K562 (cell line): ENCODE measurements around the gene OLFML3.

Source experiments
- ARNT ChIP-seq, 2 experiments: fragments of 450-650 bp; IDR thresholded peaks; 2 replicates each; pipeline ENCODE4 v1.6.1; 2016; ENCODE audit warnings: mild to moderate bottlenecking in 1 of 2
- CTCF ChIP-seq, 3 experiments: IDR thresholded peaks in 2 of 3; conservative IDR thresholded peaks in 1 of 3; 2 replicates each; pipeline ENCODE4 v1.5.1; 2011 to 2012; ENCODE audit warnings: low read length in 3 of 3, mild to moderate bottlenecking in 3 of 3, control low read depth in 2 of 3, improper control_type of control experiment in 1 of 3, inconsistent platforms in 1 of 3, low read depth in 1 of 3, mixed read lengths in 1 of 3, moderate library complexity in 1 of 3; ENCODE audit not compliant: insufficient read depth in 2 of 3
- EP300 ChIP-seq: IDR thresholded peaks from 2 replicates; pipeline ENCODE4 v1.6.1; 2012; ENCODE audit warnings: low read length, improper control_type of control experiment
- KDM5B ChIP-seq: fragments of 200-600 bp; sonication (generic); IDR thresholded peaks from 2 replicates; pipeline ENCODE4 v1.6.1; 2012; ENCODE audit warnings: low read depth, mild to moderate bottlenecking, moderate library complexity, low read length, control low read depth, inconsistent platforms; ENCODE audit not compliant: insufficient replicate concordance
- KHSRP ChIP-seq: fragments of 450-650 bp; IDR thresholded peaks from 2 replicates; pipeline ENCODE4 v1.6.1; 2017
- POLR2AphosphoS5 ChIP-seq: IDR thresholded peaks from 2 replicates; pipeline ENCODE4 v1.6.1; 2011; ENCODE audit warnings: mild to moderate bottlenecking, low read depth, low read length, moderate library complexity; ENCODE audit not compliant: control insufficient read depth, insufficient read depth
- RCOR1 ChIP-seq, 2 experiments: IDR thresholded peaks; 2 replicates each; pipeline ENCODE4 v1.6.1; 2012; ENCODE audit warnings: low read depth in 2 of 2, low read length in 2 of 2, borderline replicate concordance in 1 of 2, improper control_type of control experiment in 1 of 2
- REST ChIP-seq, 2 experiments: fragments of 450-650 bp; formaldehyde crosslinking in 1 of 2; IDR thresholded peaks; 2 replicates each; pipeline versions ENCODE4 v1.4.0 to v1.6.1; 2014 to 2020; ENCODE audit warnings: mild to moderate bottlenecking in 2 of 2, borderline replicate concordance in 1 of 2, low read depth in 1 of 2
- TARDBP ChIP-seq: fragments of 450-650 bp; IDR thresholded peaks from 2 replicates; pipeline ENCODE4 v1.6.1; 2016
- ZNF778 ChIP-seq: fragments of 450-650 bp; formaldehyde crosslinking; IDR thresholded peaks from 2 replicates; pipeline ENCODE4 v1.4.0; 2020; ENCODE audit warnings: mild to moderate bottlenecking, moderate library complexity
- ZNF780A ChIP-seq: fragments of 250-450 bp; sonication (Bioruptor Pico); IDR thresholded peaks from 2 replicates; pipeline ENCODE4 v1.5.0; 2021; ENCODE audit warnings: mild to moderate bottlenecking

GRCh38 chr1:114009393-114009792, 30.1 kb downstream of the OLFML3 start:
- no peak for TF ChIP-seq CTCF (IDR thresholded peaks at IDR 0.05 in 2 of 3, conservative IDR thresholded peaks at IDR 0.05 in 1 of 3; ENCODE audit: insufficient read depth in 2 of 3, low read depth in 1 of 3, low read length in 3 of 3)
- TF ChIP-seq ZNF778 (CRISPR knock-in tag) = no peak
- no peak for TF ChIP-seq TARDBP
- TF ChIP-seq KDM5B = no peak
- TF ChIP-seq POLR2AphosphoS5 = no peak
- no peak for TF ChIP-seq ARNT (IDR thresholded peaks at IDR 0.05)
- TF ChIP-seq REST (IDR thresholded peaks at IDR 0.05; ENCODE audit: borderline replicate concordance) = no peak
- no peak for TF ChIP-seq REST (CRISPR knock-in tag; IDR thresholded peaks at IDR 0.05; ENCODE audit: low read depth)
- TF ChIP-seq KHSRP = no peak
- no peak for TF ChIP-seq EP300
- TF ChIP-seq ZNF780A (CRISPR knock-in tag) = no peak
- TF ChIP-seq RCOR1 (IDR thresholded peaks at IDR 0.05; ENCODE audit: borderline replicate concordance in 1 of 2, low read depth in 2 of 2, low read length in 2 of 2) = no peak
